ENCODE data around the gene TMEM221. TPM values are rescaled to one million over a fixed set of nuclear protein-coding genes. Genes with fewer than 3 reads are reported as not detected.
A peak's percentile ranks its signal among the peaks of the same experiment; 100 is the strongest.

TMEM221 gene
- total and polyA plus RNA-seq, 9 of the 15 experiments (the other 6 are each of a cell fraction or from before 2014, with no cell fraction given) = 0.06 to 0.35 TPM; not detected in 7

DNA sequence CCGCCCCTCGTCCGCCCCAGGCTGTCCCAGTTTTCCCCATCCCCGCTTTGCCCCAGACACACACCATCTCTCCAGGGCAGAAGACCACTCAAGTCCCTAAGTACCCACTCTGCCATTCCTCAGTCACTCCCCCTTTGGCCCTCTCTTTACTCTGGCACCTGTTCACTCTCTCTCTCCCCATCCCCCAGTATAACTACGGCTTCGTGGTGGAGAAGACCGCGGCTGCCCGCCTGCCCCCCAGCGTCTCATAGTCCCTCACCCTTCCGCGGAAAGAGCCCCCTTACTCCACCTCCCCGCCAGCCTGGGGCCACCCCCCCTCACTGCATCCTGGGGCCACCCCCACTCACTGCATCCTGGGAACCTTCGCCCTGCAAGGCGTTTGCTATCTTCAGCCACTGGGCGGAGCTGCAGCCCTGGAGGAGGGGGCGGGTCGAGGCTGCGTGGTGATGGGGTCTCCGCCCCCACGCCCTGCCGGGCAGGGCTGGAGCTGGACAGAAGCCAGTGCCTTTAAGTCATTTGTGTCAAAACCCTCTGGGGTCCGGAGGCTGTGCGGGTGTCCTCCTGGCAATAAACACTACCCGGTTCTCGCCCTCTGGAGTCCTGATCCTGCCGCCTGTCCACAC lies 23.6 kb downstream of the TMEM221 start (continued):
- TF ChIP-seq ZNF589 (CRISPR knock-in tag; IDR thresholded peaks at IDR 0.05; ENCODE audit: low read depth) = no peak
- TF ChIP-seq ZNF76 (CRISPR knock-in tag; IDR thresholded peaks at IDR 0.05; ENCODE audit: borderline replicate concordance) = no peak
- no peak for TF ChIP-seq ZNF695 (CRISPR knock-in tag; IDR thresholded peaks at IDR 0.05)
- TF ChIP-seq, protein P1, sequence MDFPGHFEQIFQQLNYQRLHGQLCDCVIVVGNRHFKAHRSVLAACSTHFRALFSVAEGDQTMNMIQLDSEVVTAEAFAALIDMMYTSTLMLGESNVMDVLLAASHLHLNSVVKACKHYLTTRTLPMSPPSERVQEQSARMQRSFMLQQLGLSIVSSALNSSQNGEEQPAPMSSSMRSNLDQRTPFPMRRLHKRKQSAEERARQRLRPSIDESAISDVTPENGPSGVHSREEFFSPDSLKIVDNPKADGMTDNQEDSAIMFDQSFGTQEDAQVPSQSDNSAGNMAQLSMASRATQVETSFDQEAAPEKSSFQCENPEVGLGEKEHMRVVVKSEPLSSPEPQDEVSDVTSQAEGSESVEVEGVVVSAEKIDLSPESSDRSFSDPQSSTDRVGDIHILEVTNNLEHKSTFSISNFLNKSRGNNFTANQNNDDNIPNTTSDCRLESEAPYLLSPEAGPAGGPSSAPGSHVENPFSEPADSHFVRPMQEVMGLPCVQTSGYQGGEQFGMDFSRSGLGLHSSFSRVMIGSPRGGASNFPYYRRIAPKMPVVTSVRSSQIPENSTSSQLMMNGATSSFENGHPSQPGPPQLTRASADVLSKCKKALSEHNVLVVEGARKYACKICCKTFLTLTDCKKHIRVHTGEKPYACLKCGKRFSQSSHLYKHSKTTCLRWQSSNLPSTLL (IDR thresholded peaks at IDR 0.05) = no peak
- TF ChIP-seq, protein P2, sequence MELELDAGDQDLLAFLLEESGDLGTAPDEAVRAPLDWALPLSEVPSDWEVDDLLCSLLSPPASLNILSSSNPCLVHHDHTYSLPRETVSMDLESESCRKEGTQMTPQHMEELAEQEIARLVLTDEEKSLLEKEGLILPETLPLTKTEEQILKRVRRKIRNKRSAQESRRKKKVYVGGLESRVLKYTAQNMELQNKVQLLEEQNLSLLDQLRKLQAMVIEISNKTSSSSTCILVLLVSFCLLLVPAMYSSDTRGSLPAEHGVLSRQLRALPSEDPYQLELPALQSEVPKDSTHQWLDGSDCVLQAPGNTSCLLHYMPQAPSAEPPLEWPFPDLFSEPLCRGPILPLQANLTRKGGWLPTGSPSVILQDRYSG (tag; conservative IDR thresholded peaks at IDR 0.05; ENCODE audit: low read depth) = no peak
- no peak for TF ChIP-seq RFX5 (IDR thresholded peaks at IDR 0.05; ENCODE audit: low read depth, low read length)
- no peak for TF ChIP-seq SMAD2 (IDR thresholded peaks at IDR 0.05; ENCODE audit: low read depth, low read length)
- no peak for TF ChIP-seq ZNF134 (CRISPR knock-in tag; conservative IDR thresholded peaks at IDR 0.05)
- TF ChIP-seq POU5F1 (IDR thresholded peaks at IDR 0.05; ENCODE audit: borderline replicate concordance, low read depth, low read length, partially characterized antibody) = no peak
- no peak for TF ChIP-seq HDAC3 (IDR thresholded peaks at IDR 0.05; ENCODE audit: borderline replicate concordance, partially characterized antibody)
- TF ChIP-seq, protein P3, sequence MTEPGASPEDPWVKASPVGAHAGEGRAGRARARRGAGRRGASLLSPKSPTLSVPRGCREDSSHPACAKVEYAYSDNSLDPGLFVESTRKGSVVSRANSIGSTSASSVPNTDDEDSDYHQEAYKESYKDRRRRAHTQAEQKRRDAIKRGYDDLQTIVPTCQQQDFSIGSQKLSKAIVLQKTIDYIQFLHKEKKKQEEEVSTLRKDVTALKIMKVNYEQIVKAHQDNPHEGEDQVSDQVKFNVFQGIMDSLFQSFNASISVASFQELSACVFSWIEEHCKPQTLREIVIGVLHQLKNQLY (CRISPR knock-in tag; conservative IDR thresholded peaks at IDR 0.05) = no peak
- no peak for TF ChIP-seq ZNF146 (CRISPR knock-in tag; IDR thresholded peaks at IDR 0.05; ENCODE audit: unreplicated experiment)
- TF ChIP-seq RFX1 (IDR thresholded peaks at IDR 0.05) = no peak
- TF ChIP-seq CBX5 (IDR thresholded peaks at IDR 0.05; ENCODE audit: borderline replicate concordance, low read depth) = no peak
- TF ChIP-seq, protein P4, sequence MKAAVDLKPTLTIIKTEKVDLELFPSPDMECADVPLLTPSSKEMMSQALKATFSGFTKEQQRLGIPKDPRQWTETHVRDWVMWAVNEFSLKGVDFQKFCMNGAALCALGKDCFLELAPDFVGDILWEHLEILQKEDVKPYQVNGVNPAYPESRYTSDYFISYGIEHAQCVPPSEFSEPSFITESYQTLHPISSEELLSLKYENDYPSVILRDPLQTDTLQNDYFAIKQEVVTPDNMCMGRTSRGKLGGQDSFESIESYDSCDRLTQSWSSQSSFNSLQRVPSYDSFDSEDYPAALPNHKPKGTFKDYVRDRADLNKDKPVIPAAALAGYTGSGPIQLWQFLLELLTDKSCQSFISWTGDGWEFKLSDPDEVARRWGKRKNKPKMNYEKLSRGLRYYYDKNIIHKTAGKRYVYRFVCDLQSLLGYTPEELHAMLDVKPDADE (conservative IDR thresholded peaks at IDR 0.05; ENCODE audit: control insufficient read depth, low read depth, low read length) = 0 out of 2 replicates have a peak, but pooled peaks have one; percentile 33
- TF ChIP-seq DDX20 (tag; IDR thresholded peaks at IDR 0.05; ENCODE audit: low read depth) = no peak
- TF ChIP-seq, protein P5, sequence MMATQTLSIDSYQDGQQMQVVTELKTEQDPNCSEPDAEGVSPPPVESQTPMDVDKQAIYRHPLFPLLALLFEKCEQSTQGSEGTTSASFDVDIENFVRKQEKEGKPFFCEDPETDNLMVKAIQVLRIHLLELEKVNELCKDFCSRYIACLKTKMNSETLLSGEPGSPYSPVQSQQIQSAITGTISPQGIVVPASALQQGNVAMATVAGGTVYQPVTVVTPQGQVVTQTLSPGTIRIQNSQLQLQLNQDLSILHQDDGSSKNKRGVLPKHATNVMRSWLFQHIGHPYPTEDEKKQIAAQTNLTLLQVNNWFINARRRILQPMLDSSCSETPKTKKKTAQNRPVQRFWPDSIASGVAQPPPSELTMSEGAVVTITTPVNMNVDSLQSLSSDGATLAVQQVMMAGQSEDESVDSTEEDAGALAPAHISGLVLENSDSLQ (IDR thresholded peaks at IDR 0.05) = peak; percentile 42; the same call in 1 of the 2 replicates
- no peak for TF ChIP-seq TCFL5 (CRISPR knock-in tag; conservative IDR thresholded peaks at IDR 0.05)
- TF ChIP-seq ATF7 (IDR thresholded peaks at IDR 0.05) = peak; percentile 26; the same call in 1 of the 2 replicates
- no peak for TF ChIP-seq JUNB (CRISPR knock-in tag; conservative IDR thresholded peaks at IDR 0.05)
- TF ChIP-seq ZZZ3 (IDR thresholded peaks at IDR 0.05) = no peak
- no peak for TF ChIP-seq ZNF174 (CRISPR knock-in tag; IDR thresholded peaks at IDR 0.05)

All from K562 (cell line).